Thyroid gland (tissue), 4 donors: ENCODE results near the gene ERBB2. TPM values are rescaled to one million over a fixed set of nuclear protein-coding genes. Genes with fewer than 3 reads are reported as not detected.
"Not testable (repeated sequence)": the region's sequence is repeated elsewhere in the genome, so short reads cannot be mapped to it uniquely, and the experiment has no call there.

Experiments
- DNase-seq, 2 donors: peaks; one replicate each; pipeline ENCODE4 v3.0.0-alpha.2; 2019
- H3K27ac ChIP-seq, 3 donors: fragments of 200-600 bp; sonication (generic); 1 replicate in 2 of 3; 2 replicates in 1 of 3; pipeline ENCODE4 v1.5.1; 2016 to 2019; ENCODE audit warnings: mild to moderate bottlenecking in 1 of 3, moderate library complexity in 1 of 3
- H3K27me3 ChIP-seq: fragments of 200-600 bp; sonication (generic); one replicate; pipeline ENCODE4 v1.5.1; 2019
- H3K36me3 ChIP-seq, 2 donors: fragments of 200-600 bp; sonication (generic); one replicate each; pipeline ENCODE4 v1.5.1; 2016 to 2019
- H3K4me1 ChIP-seq, 2 donors: fragments of 200-600 bp; sonication (generic); one replicate each; pipeline ENCODE4 v1.5.1; 2017 to 2019
- H3K4me3 ChIP-seq, 3 donors: fragments of 200-600 bp; sonication (generic); replicated peaks in 1 of 3; 1 replicate in 2 of 3; 2 replicates in 1 of 3; pipeline ENCODE4 v1.5.1; 2016; ENCODE audit warnings: mild to moderate bottlenecking in 1 of 3
- H3K9me3 ChIP-seq: fragments of 200-600 bp; sonication (generic); one replicate; pipeline ENCODE4 v1.5.1; 2017
- CTCF ChIP-seq, 6 experiments: fragments of 200-600 bp in 3 of 6; fragments of 450-650 bp in 3 of 6; sonication (generic) in 3 of 6; IDR thresholded peaks; one replicate each; pipeline ENCODE4 v1.5.1; 2016 to 2019; ENCODE audit warnings: antibody characterized with exemption in 6 of 6, mild to moderate bottlenecking in 2 of 6, inconsistent platforms in 1 of 6, moderate library complexity in 1 of 6
- POLR2A ChIP-seq, 2 donors: fragments of 450-650 bp; IDR thresholded peaks; one replicate each; pipeline ENCODE4 v1.6.1; 2017; ENCODE audit warnings: antibody characterized with exemption in 2 of 2, mild to moderate bottlenecking in 2 of 2, moderate library complexity in 1 of 2
- WGBS, 2 donors: methylation state at CpG; one replicate each; pipeline ENCODE4 v1.1.5; 2017; 5-methylcytosine and 5-hydroxymethylcytosine counted together
- intact Hi-C: fragments of 100-400 bp; cut with DNase I; formaldehyde crosslinking; loops from one replicate; pipeline ENCODE4 v1.15.1; 2023
- total RNA-seq, 4 donors: library from RNA; depleted of rRNA; stranded (reverse); fragments of >200 nt; gene quantifications; one replicate each; pipeline ENCODE4 v1.2.3, GENCODE V29; 2016

Gene ERBB2
- total RNA-seq, 4 donors from 2014 or later: 74.3 to 170 (median 139) TPM

DNA sequence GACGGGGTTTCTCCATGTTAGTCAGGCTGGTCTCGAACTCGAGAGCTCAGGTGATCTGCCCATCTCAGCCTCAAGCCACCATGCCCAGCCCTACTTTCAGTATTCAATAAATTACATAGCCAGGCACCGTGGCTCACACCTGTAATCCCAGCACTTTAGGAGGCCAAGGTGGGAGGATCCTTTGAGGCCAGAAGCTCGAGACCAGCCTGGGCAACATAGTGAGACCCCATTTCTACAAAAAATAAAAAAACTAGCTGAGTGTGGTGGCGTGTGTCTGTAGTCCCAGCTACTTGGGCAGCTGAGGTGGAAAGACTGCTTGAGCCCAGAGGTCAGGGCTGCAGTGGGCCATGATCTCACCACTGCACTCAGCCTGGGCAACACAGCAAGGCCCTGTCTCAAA, 22.2 kb downstream of the ERBB2 start:
- intact Hi-C loops: no loop called here
- Histone ChIP-seq H3K4me1 (no peaks in the 10 kb centered on the region), H3K27me3 (no peaks in the 10 kb centered on the region), H3K4me3 (no peak overlapping the region), H3K9me3 (no peaks in the 10 kb centered on the region), H3K36me3 (peaks cover 30 to 32% of the 10 kb centered on the region in 2 donors), H3K27ac (no peak overlapping the region)
- TF ChIP-seq POLR2A (IDR thresholded peaks at IDR 0.05): no peak
- no peak for TF ChIP-seq CTCF (IDR thresholded peaks at IDR 0.05)
- DNase-seq: no peak
- 95 to 99% methylated on average over 6 of the region's 6 CpGs for WGBS, 2 donors

- no peaks in the 10 kb centered on the region for H3K4me1 ChIP-seq
- 86 to 90% methylated on average over 26 to 34 of the region's 34 CpGs for WGBS, 2 donors
- intact Hi-C loops: no loop called here
- H3K36me3 ChIP-seq: peaks cover 32 to 41% of the 10 kb centered on the region in 2 donors
- no peaks in the 10 kb centered on the region for H3K9me3 ChIP-seq
- no peak overlapping the region for H3K27ac ChIP-seq
- H3K4me3 ChIP-seq: no peak overlapping the region
- no peak for DNase-seq
- no peaks in the 10 kb centered on the region for H3K27me3 ChIP-seq
- no peak for TF ChIP-seq CTCF (IDR thresholded peaks at IDR 0.05)
These were observed 23.3 kb downstream of the ERBB2 start for GRCh38 chr17:39722965-39723848.

DNA sequence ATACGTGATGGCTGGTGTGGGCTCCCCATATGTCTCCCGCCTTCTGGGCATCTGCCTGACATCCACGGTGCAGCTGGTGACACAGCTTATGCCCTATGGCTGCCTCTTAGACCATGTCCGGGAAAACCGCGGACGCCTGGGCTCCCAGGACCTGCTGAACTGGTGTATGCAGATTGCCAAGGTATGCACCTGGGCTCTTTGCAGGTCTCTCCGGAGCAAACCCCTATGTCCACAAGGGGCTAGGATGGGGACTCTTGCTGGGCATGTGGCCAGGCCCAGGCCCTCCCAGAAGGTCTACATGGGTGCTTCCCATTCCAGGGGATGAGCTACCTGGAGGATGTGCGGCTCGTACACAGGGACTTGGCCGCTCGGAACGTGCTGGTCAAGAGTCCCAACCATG, 24.9 kb downstream of the ERBB2 start:
- H3K27ac ChIP-seq: no peak overlapping the region
- no peaks in the 10 kb centered on the region for H3K27me3 ChIP-seq
- no peak for DNase-seq
- H3K4me3 ChIP-seq: no peak overlapping the region
- peaks cover 5 to 8% of the 10 kb centered on the region in 2 donors for H3K4me1 ChIP-seq
- intact Hi-C loops: no loop called here
- no peaks in the 10 kb centered on the region for H3K9me3 ChIP-seq
- no peak for TF ChIP-seq POLR2A (IDR thresholded peaks at IDR 0.05)
- no peak for TF ChIP-seq CTCF (IDR thresholded peaks at IDR 0.05)
- 95 to 97% methylated on average over 12 to 13 of the region's 13 CpGs for WGBS, 2 donors
- peaks cover 29 to 44% of the 10 kb centered on the region in 2 donors for H3K36me3 ChIP-seq

- WGBS, 2 donors: 96 to 98% methylated on average over 1 of the region's 1 CpG
- H3K27ac ChIP-seq, DNase-seq, H3K27me3 ChIP-seq, intact Hi-C loops, H3K4me1 ChIP-seq, H3K9me3 ChIP-seq, H3K4me3 ChIP-seq: not testable (repeated sequence)
- peaks cover 26 to 44% of the 10 kb centered on the region in 2 donors for H3K36me3 ChIP-seq
These were observed 26.1 kb downstream of the ERBB2 start for GRCh38 chr17:39725923-39726322.

DNA sequence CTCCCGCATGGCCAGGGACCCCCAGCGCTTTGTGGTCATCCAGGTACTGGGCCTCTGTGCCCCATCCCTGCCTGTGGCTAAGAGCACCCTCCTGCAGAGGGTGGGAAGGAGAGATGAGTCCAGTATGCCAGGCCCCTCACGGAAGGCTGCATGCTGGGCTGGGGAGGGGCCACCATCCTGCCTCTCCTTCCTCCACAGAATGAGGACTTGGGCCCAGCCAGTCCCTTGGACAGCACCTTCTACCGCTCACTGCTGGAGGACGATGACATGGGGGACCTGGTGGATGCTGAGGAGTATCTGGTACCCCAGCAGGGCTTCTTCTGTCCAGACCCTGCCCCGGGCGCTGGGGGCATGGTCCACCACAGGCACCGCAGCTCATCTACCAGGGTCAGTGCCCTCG, 26.8 kb downstream of the ERBB2 start:
- Histone ChIP-seq H3K27ac (no peak overlapping the region), H3K4me3 (no peak overlapping the region), H3K27me3 (no peaks in the 10 kb centered on the region), H3K36me3 (peaks cover 26 to 44% of the 10 kb centered on the region in 2 donors), H3K9me3 (no peaks in the 10 kb centered on the region), H3K4me1 (peaks cover 7 to 10% of the 10 kb centered on the region in 2 donors)
- intact Hi-C loops: no loop called here
- no peak for DNase-seq
- TF ChIP-seq POLR2A (IDR thresholded peaks at IDR 0.05) (no peak), CTCF (IDR thresholded peaks at IDR 0.05) (no peak)
- 90 to 98% methylated on average over 6 to 9 of the region's 9 CpGs for WGBS, 2 donors
